ENCODE measurements around the gene FMNL2. TPM values are rescaled to one million over a fixed set of nuclear protein-coding genes. Genes with fewer than 3 reads are reported as not detected.

Gene FMNL2
- total and polyA plus RNA-seq, 11 donors = 4.7 to 19.4 (median 5.5) TPM

GRCh38 chr2:152489364-152489763, 154.4 kb downstream of the FMNL2 start:
- H3K4me1 ChIP-seq = peaks cover 0 to 82% (median 30%) of the 10 kb centered on the region in 12 donors
- intact Hi-C loops (cut with DNase I) = no loop called here

GRCh38 chr2:152490686-152491455, 155.9 kb downstream of the FMNL2 start:
- intact Hi-C loops (cut with DNase I) = loop anchor here in 1 of 10 donors (10.0 kb wide), 1 partner anchor 156 kb away; the partner anchor contains the start of gene FMNL2
- Histone ChIP-seq H3K27ac (peak overlapping the region in 11 of 12 donors; percentile 10 to 74 (median 27)), H3K4me3 (no peak overlapping the region), H3K4me1 (peaks cover 0 to 75% (median 30%) of the 10 kb centered on the region in 12 donors), H3K36me3 (no peaks in the 10 kb centered on the region), H3K27me3 (no peaks in the 10 kb centered on the region), H3K9me3 (no peaks in the 10 kb centered on the region)
- DNase-seq = peak in 3 of 5 donors; percentile 36 to 51 (median 41)
- 26 to 47% (median 39%) methylated on average over 6 of the region's 6 CpGs for WGBS, 4 donors
- TF ChIP-seq POLR2A (IDR thresholded peaks at IDR 0.05) = no peak
- TF ChIP-seq, protein P1, sequence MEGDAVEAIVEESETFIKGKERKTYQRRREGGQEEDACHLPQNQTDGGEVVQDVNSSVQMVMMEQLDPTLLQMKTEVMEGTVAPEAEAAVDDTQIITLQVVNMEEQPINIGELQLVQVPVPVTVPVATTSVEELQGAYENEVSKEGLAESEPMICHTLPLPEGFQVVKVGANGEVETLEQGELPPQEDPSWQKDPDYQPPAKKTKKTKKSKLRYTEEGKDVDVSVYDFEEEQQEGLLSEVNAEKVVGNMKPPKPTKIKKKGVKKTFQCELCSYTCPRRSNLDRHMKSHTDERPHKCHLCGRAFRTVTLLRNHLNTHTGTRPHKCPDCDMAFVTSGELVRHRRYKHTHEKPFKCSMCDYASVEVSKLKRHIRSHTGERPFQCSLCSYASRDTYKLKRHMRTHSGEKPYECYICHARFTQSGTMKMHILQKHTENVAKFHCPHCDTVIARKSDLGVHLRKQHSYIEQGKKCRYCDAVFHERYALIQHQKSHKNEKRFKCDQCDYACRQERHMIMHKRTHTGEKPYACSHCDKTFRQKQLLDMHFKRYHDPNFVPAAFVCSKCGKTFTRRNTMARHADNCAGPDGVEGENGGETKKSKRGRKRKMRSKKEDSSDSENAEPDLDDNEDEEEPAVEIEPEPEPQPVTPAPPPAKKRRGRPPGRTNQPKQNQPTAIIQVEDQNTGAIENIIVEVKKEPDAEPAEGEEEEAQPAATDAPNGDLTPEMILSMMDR (IDR thresholded peaks at IDR 0.05) = no peak
- ATAC-seq = peak; percentile 49 to 60 (median 58)

More at GRCh38 chr2:152489364-152489763, 154.4 kb downstream of the FMNL2 start:
- Histone ChIP-seq H3K9me3 (no peaks in the 10 kb centered on the region), H3K36me3 (no peaks in the 10 kb centered on the region), H3K27ac (no peak overlapping the region), H3K27me3 (no peaks in the 10 kb centered on the region), H3K4me3 (no peak overlapping the region)
- DNase-seq = no peak
- TF ChIP-seq, protein P1 (IDR thresholded peaks at IDR 0.05) = no peak
- TF ChIP-seq POLR2A (IDR thresholded peaks at IDR 0.05) = no peak
- no peak for ATAC-seq
- WGBS, 4 donors = 61 to 67% (median 63%) methylated on average over 2 of the region's 2 CpGs

DNA sequence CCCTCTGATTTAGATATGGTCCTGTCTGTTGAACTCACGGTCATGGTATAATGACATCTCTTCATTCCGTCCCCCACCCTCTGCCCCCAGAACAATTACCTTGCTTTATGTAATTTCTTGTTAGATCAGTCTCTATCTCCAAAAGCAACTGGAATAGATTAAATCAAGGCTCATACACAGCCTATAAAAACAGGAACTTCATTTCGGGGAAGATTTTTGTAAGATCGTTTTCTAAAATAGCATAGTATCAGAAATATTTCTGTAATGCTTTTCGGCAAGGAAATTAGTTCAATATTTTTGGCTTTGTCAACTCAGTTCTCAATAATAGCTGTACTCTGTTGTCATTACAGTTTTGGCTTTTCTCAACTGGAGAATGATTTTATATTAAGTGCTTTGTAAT, 157.2 kb downstream of the FMNL2 start:
- Histone ChIP-seq H3K27me3 (no peaks in the 10 kb centered on the region), H3K4me3 (no peak overlapping the region), H3K27ac (peak overlapping the region in 7 of 12 donors; percentile 2 to 74 (median 27)), H3K4me1 (peaks cover 0 to 73% (median 27%) of the 10 kb centered on the region in 12 donors), H3K9me3 (peaks cover 0 to 7% (median 0%) of the 10 kb centered on the region in 12 donors), H3K36me3 (no peaks in the 10 kb centered on the region)
- DNase-seq (no peak), ATAC-seq (no peak)
- TF ChIP-seq, protein P1 (IDR thresholded peaks at IDR 0.05) = no peak
- TF ChIP-seq POLR2A (IDR thresholded peaks at IDR 0.05) = no peak
- WGBS, 4 donors = 64 to 82% (median 72%) methylated on average over 5 of the region's 5 CpGs
- intact Hi-C loops (cut with DNase I) = loop anchor here in 1 of 10 donors (10.0 kb wide), 1 partner anchor 157 kb away; the partner anchor contains the start of gene FMNL2

DNA sequence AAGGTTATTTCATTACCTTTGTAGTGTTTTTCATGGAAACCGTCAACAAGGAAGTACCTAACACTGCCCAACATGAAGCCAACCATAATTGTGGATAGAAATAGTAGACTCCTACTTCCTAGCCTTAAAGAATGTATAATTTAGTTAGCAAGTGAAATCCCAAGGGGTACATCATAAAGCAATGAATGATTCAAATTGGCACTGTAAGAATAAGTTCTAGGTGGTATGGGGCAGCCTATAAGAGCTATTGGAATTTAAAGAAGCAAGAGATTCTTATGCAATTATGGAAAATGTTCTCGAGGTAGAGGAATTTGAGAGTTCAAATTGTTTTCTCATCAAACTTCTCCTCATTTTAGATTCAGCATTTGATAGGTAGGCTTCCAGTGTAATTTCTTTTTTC, 157.9 kb downstream of the FMNL2 start:
- intact Hi-C loops (cut with DNase I) = loop anchor here in 1 of 10 donors (10.0 kb wide), 1 partner anchor 158 kb away; the partner anchor contains the start of gene FMNL2
- Histone ChIP-seq H3K9me3 (peaks cover 0 to 7% (median 0%) of the 10 kb centered on the region in 12 donors), H3K36me3 (no peaks in the 10 kb centered on the region), H3K27me3 (no peaks in the 10 kb centered on the region), H3K4me3 (no peak overlapping the region), H3K4me1 (peaks cover 0 to 73% (median 30%) of the 10 kb centered on the region in 12 donors), H3K27ac (peak overlapping the region in 1 of 12 donors; percentile 74)
- 69 to 81% (median 76%) methylated on average over 2 of the region's 2 CpGs for WGBS, 4 donors
- ATAC-seq = no peak
- TF ChIP-seq, protein P1 (IDR thresholded peaks at IDR 0.05) = no peak
- no peak for TF ChIP-seq POLR2A (IDR thresholded peaks at IDR 0.05)
- no peak for DNase-seq

All from heart left ventricle (tissue), 16 donors.